Measurements from ENCODE around the gene TOP2B. TPM values are rescaled to one million over a fixed set of nuclear protein-coding genes. Genes with fewer than 3 reads are reported as not detected.

TOP2B gene
- polyA plus RNA-seq, 1 donor (not counting 4 experiments of a cell fraction or from before 2014, with no cell fraction given): 71.8 TPM

GRCh38 chr3:25658836-25659235 is 5.9 kb downstream of the TOP2B start:
- Histone ChIP-seq H3K27ac (ENCODE audit: control insufficient read depth, insufficient read depth, low read length) (no peak overlapping the region), H3K4me1 (ENCODE audit: control insufficient read depth, extremely low read depth, insufficient read depth, low read length) (peaks cover 13% of the 10 kb centered on the region), H3K9me3 (ENCODE audit: control insufficient read depth, low read depth, low read length) (no peaks in the 10 kb centered on the region), H3K9me1 (ENCODE audit: control insufficient read depth, extremely low read depth, insufficient read depth, low read length) (no peaks in the 10 kb centered on the region), H3K4me3 (ENCODE audit: control insufficient read depth in 2 of 3, extremely low read depth in 1 of 3, insufficient read depth in 2 of 3, low read depth in 1 of 3, low read length in 3 of 3) (no peak overlapping the region), H3K4me2 (ENCODE audit: control insufficient read depth, extremely low read depth, insufficient read depth, low read depth, low read length) (no peak overlapping the region), H3K79me2 (ENCODE audit: control insufficient read depth, insufficient read depth, low read length) (peaks cover 90% of the 10 kb centered on the region), H2AFZ (ENCODE audit: control insufficient read depth, low read length) (no peak overlapping the region), H4K20me1 (ENCODE audit: control insufficient read depth, extremely low read depth, insufficient read depth, low read length) (peaks cover 4% of the 10 kb centered on the region), H3K27me3 (ENCODE audit: control insufficient read depth, extremely low read depth, insufficient read depth, low read length) (no peaks in the 10 kb centered on the region), H3K9ac (ENCODE audit: control insufficient read depth, extremely low read depth, insufficient read depth, low read length) (no peak overlapping the region), H3K36me3 (ENCODE audit: control insufficient read depth in 2 of 2, extremely low read depth in 1 of 2, insufficient read depth in 2 of 2, low read length in 2 of 2) (no peaks in the 10 kb centered on the region)
- FAIRE-seq (no peak), DNase-seq (ENCODE audit: low read depth, low spot score) (no peak)
- TF ChIP-seq EZH2 (IDR thresholded peaks at IDR 0.05; ENCODE audit: low read length): no peak
- no peak for TF ChIP-seq CTCF (optimal IDR thresholded peaks at IDR 0.05 in 1 of 3, IDR thresholded peaks at IDR 0.05 in 1 of 3, conservative IDR thresholded peaks at IDR 0.05 in 1 of 3; ENCODE audit: extremely low read depth in 1 of 3, insufficient read depth in 2 of 3, low read length in 3 of 3)
- dilution Hi-C loops (cut with MboI; ENCODE audit: extremely low pct_ligation_motif_present, low sequenced_read_pairs): no loop called here

GRCh38 chr3:25657293-25657692 is 7.4 kb downstream of the TOP2B start:
- Histone ChIP-seq H3K9me3 (ENCODE audit: control insufficient read depth, low read depth, low read length) (no peaks in the 10 kb centered on the region), H3K9ac (ENCODE audit: control insufficient read depth, extremely low read depth, insufficient read depth, low read length) (no peak overlapping the region), H3K4me3 (ENCODE audit: control insufficient read depth in 2 of 3, extremely low read depth in 1 of 3, insufficient read depth in 2 of 3, low read depth in 1 of 3, low read length in 3 of 3) (no peak overlapping the region), H2AFZ (ENCODE audit: control insufficient read depth, low read length) (no peak overlapping the region), H4K20me1 (ENCODE audit: control insufficient read depth, extremely low read depth, insufficient read depth, low read length) (no peaks in the 10 kb centered on the region), H3K27me3 (ENCODE audit: control insufficient read depth, extremely low read depth, insufficient read depth, low read length) (no peaks in the 10 kb centered on the region), H3K9me1 (ENCODE audit: control insufficient read depth, extremely low read depth, insufficient read depth, low read length) (no peaks in the 10 kb centered on the region), H3K4me2 (ENCODE audit: control insufficient read depth, extremely low read depth, insufficient read depth, low read depth, low read length) (no peak overlapping the region), H3K36me3 (ENCODE audit: control insufficient read depth in 2 of 2, extremely low read depth in 1 of 2, insufficient read depth in 2 of 2, low read length in 2 of 2) (no peaks in the 10 kb centered on the region), H3K79me2 (ENCODE audit: control insufficient read depth, insufficient read depth, low read length) (peaks cover 89% of the 10 kb centered on the region), H3K27ac (ENCODE audit: control insufficient read depth, insufficient read depth, low read length) (no peak overlapping the region), H3K4me1 (ENCODE audit: control insufficient read depth, extremely low read depth, insufficient read depth, low read length) (peaks cover 6% of the 10 kb centered on the region)
- dilution Hi-C loops (cut with MboI; ENCODE audit: extremely low pct_ligation_motif_present, low sequenced_read_pairs): no loop called here
- TF ChIP-seq EZH2 (IDR thresholded peaks at IDR 0.05; ENCODE audit: low read length): no peak
- no peak for TF ChIP-seq CTCF (optimal IDR thresholded peaks at IDR 0.05 in 1 of 3, IDR thresholded peaks at IDR 0.05 in 1 of 3, conservative IDR thresholded peaks at IDR 0.05 in 1 of 3; ENCODE audit: extremely low read depth in 1 of 3, insufficient read depth in 2 of 3, low read length in 3 of 3)
- no peak for DNase-seq (ENCODE audit: low read depth, low spot score)
- FAIRE-seq: no peak
